Ovary (tissue), 3 donors: Measurements from ENCODE around the gene MGAT5B.
"Not testable (repeated sequence)": the region's sequence is repeated elsewhere in the genome, so short reads cannot be mapped to it uniquely, and the experiment has no call there.

Experiments
- CTCF ChIP-seq, 3 donors: fragments of 450-650 bp in 2 of 3; fragments of 200-600 bp in 1 of 3; IDR thresholded peaks; one replicate each; pipeline versions ENCODE4 v1.5.1 to v1.8.0; 2016 to 2022; ENCODE audit warnings: antibody characterized with exemption in 3 of 3, mild to moderate bottlenecking in 1 of 3
- EP300 ChIP-seq: sonication (generic); formaldehyde crosslinking; IDR thresholded peaks from one replicate; pipeline ENCODE4 v1.6.1; 2017; ENCODE audit warnings: antibody characterized with exemption
- POLR2A ChIP-seq: fragments of 450-650 bp; IDR thresholded peaks from one replicate; pipeline ENCODE4 v1.6.1; 2017; ENCODE audit warnings: antibody characterized with exemption, mild to moderate bottlenecking, moderate library complexity
- donor health status: DM: no; HTN: no; CAD: no.

GRCh38 chr17:76978050-76978449, 109.8 kb downstream of the MGAT5B start:
- not testable (repeated sequence) for TF ChIP-seq CTCF (IDR thresholded peaks at IDR 0.05); EP300; POLR2A
